DOHH2 (cell line): ENCODE measurements around the gene COA5.
A peak's percentile ranks its signal among the peaks of the same experiment; 100 is the strongest.

ENCODE experiments used
- H3F3A ChIP-seq: fragments of 200-600 bp; sonication (generic), shearing (Covaris generic); 2 replicates; pipeline ENCODE4 v1.6.0; 2016; ENCODE audit warnings: antibody characterized with exemption, mild to moderate bottlenecking; ENCODE audit not compliant: control insufficient read depth, insufficient read depth
- H3K27ac ChIP-seq: fragments of 200-600 bp; sonication (generic); 2 replicates; pipeline ENCODE4 v1.5.1; 2014; ENCODE audit warnings: low read depth, mild to moderate bottlenecking, low read length, moderate library complexity
- H3K27me3 ChIP-seq: fragments of 200-600 bp; sonication (generic); 2 replicates; pipeline ENCODE4 v1.6.1; 2014; ENCODE audit warnings: mild to moderate bottlenecking, low read length, mixed read lengths; ENCODE audit not compliant: control insufficient read depth
- H3K36me3 ChIP-seq: fragments of 200-600 bp; sonication (generic); 2 replicates; pipeline ENCODE4 v1.6.1; 2014; ENCODE audit warnings: mild to moderate bottlenecking, low read length, moderate library complexity, mixed read lengths; ENCODE audit not compliant: control insufficient read depth
- H3K4me1 ChIP-seq: fragments of 200-600 bp; sonication (generic); 2 replicates; pipeline ENCODE4 v1.6.1; 2014; ENCODE audit warnings: mild to moderate bottlenecking, low read length, mixed read lengths; ENCODE audit not compliant: control insufficient read depth
- H3K4me2 ChIP-seq: fragments of 200-600 bp; sonication (generic); 2 replicates; pipeline ENCODE4 v1.6.0; 2014; ENCODE audit warnings: mild to moderate bottlenecking, low read length, moderate library complexity
- H3K4me3 ChIP-seq: fragments of 200-600 bp; sonication (generic); 2 replicates; pipeline ENCODE4 v1.5.1; 2014; ENCODE audit warnings: mild to moderate bottlenecking, low read length, mixed read lengths
- H3K79me2 ChIP-seq: fragments of 200-600 bp; sonication (generic); 2 replicates; pipeline ENCODE4 v1.6.1; 2014; ENCODE audit warnings: mild to moderate bottlenecking, low read length, mixed read lengths; ENCODE audit not compliant: control insufficient read depth
- H3K9me2 ChIP-seq: fragments of 200-600 bp; sonication (generic); replicated peaks from 2 replicates; pipeline ENCODE4 v1.6.1; 2014; ENCODE audit warnings: mild to moderate bottlenecking, low read length, mixed read lengths; ENCODE audit not compliant: control insufficient read depth
- H3K9me3 ChIP-seq: fragments of 200-600 bp; sonication (generic); 2 replicates; pipeline ENCODE4 v1.6.1; 2014; ENCODE audit warnings: antibody characterized with exemption, low read length, mixed read lengths; ENCODE audit not compliant: control insufficient read depth, insufficient read depth
- H4K20me1 ChIP-seq: fragments of 200-600 bp; sonication (generic); 2 replicates; pipeline ENCODE4 v1.6.0; 2014; ENCODE audit warnings: low read depth, mild to moderate bottlenecking, antibody characterized with exemption, low read length, moderate library complexity; ENCODE audit not compliant: control insufficient read depth, insufficient read depth
- EZH2phosphoT487 ChIP-seq: fragments of 200-600 bp; sonication (generic); IDR thresholded peaks from 2 replicates; pipeline ENCODE4 v1.6.1; 2017; ENCODE audit warnings: borderline replicate concordance, mild to moderate bottlenecking, antibody characterized with exemption, low read length, moderate library complexity, mixed read lengths
- TF ChIP-seq, protein P1 (sequence below): fragments of 200-600 bp; sonication (generic); IDR thresholded peaks from one replicate; pipeline ENCODE4 v1.5.1; 2014; ENCODE audit warnings: antibody characterized with exemption, mild to moderate bottlenecking, low read depth, low read length; ENCODE audit not compliant: poor library complexity, severe bottlenecking

COA5 gene

DNA sequence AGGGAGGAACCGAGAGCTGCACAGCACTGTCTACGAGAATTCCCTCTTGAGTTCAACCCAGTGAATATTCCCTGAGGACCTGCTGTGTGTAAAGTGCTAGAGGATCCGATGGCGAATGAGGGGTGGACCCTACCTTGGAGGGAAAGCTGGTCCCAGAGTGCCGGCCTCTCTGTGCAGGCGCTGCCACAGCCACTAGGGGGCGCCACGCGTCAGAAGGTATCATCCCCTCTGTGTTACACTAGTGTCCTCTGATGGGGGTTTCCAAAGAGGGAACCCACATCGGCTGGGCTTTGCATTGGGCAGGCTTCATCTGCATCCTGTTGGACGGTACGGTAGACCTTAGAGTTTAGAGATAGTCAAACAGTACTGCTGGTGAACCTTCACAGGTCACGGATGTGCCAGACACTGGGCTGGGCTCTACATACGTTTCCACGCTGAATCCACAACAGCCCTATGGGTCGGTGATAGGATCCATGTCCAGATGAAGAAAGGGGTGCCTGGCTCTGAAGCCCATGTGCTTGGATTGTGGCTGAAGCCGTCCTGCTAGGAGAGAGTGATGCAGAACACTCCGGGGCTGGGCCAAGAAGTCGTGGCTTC, 39.0 kb downstream of the COA5 start:
- Histone ChIP-seq H3K4me1 (no peaks in the 10 kb centered on the region), H4K20me1 (no peaks in the 10 kb centered on the region), H3K9me3 (no peaks in the 10 kb centered on the region), H3K79me2 (no peaks in the 10 kb centered on the region), H3F3A (no peaks in the 10 kb centered on the region), H3K4me3 (no peak overlapping the region), H3K9me2 (no peaks in the 10 kb centered on the region), H3K27ac (no peak overlapping the region), H3K27me3 (no peaks in the 10 kb centered on the region), H3K36me3 (peaks cover 3% of the 10 kb centered on the region; the same call in 1 of the 2 replicates), H3K4me2 (no peak overlapping the region)
- no peak for TF ChIP-seq EZH2phosphoT487
- TF ChIP-seq, protein P1, sequence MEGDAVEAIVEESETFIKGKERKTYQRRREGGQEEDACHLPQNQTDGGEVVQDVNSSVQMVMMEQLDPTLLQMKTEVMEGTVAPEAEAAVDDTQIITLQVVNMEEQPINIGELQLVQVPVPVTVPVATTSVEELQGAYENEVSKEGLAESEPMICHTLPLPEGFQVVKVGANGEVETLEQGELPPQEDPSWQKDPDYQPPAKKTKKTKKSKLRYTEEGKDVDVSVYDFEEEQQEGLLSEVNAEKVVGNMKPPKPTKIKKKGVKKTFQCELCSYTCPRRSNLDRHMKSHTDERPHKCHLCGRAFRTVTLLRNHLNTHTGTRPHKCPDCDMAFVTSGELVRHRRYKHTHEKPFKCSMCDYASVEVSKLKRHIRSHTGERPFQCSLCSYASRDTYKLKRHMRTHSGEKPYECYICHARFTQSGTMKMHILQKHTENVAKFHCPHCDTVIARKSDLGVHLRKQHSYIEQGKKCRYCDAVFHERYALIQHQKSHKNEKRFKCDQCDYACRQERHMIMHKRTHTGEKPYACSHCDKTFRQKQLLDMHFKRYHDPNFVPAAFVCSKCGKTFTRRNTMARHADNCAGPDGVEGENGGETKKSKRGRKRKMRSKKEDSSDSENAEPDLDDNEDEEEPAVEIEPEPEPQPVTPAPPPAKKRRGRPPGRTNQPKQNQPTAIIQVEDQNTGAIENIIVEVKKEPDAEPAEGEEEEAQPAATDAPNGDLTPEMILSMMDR: peak; percentile 99

DNA sequence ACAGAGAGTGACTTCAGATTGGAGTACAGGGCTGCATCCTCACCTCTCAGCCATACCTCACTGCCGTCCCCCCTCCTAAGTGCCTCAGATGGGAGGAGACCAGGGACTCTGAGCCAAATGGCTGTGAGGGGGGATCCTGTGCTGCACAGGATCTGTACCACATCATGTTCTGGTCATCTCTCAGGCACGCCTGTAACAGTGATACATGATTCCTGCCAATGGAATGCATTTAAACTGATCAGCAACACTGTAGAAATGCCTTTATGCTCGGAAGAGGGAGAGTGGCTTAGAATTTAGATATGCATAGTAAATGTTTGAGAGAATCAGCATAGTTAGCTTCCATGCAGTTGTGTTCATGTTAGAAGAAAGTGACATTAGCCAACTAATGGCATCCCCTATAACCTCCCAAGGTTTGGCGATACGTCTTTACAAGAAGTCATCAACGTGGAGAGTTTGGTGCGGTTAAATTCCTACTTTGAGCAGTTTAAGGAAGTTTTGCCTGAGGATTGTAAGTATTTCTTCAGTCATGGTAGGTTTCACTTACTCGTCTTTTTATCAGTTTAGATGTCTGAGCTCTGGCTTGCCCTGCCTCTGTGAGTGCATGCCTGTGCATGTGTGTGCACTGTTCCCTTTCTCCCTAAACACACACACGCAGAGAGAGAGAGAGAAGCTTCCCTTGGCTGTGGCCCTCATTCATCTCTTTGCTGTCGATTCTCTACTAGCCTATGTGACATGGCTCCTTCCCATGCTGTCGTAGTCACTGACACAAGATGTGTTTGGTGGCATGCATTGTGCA, 40.0 kb downstream of the COA5 start:
- no peak overlapping the region for H3K27ac ChIP-seq
- no peaks in the 10 kb centered on the region for H3K4me1 ChIP-seq
- H3K9me2 ChIP-seq: no peaks in the 10 kb centered on the region
- H3K27me3 ChIP-seq: no peaks in the 10 kb centered on the region
- H3K79me2 ChIP-seq: no peaks in the 10 kb centered on the region
- no peaks in the 10 kb centered on the region for H3F3A ChIP-seq
- H3K9me3 ChIP-seq: no peaks in the 10 kb centered on the region
- H4K20me1 ChIP-seq: no peaks in the 10 kb centered on the region
- H3K4me2 ChIP-seq: no peak overlapping the region
- H3K4me3 ChIP-seq: no peak overlapping the region
- TF ChIP-seq, protein P1: no peak
- no peak for TF ChIP-seq EZH2phosphoT487
- peaks cover 3% of the 10 kb centered on the region; the same call in 1 of the 2 replicates for H3K36me3 ChIP-seq

DNA sequence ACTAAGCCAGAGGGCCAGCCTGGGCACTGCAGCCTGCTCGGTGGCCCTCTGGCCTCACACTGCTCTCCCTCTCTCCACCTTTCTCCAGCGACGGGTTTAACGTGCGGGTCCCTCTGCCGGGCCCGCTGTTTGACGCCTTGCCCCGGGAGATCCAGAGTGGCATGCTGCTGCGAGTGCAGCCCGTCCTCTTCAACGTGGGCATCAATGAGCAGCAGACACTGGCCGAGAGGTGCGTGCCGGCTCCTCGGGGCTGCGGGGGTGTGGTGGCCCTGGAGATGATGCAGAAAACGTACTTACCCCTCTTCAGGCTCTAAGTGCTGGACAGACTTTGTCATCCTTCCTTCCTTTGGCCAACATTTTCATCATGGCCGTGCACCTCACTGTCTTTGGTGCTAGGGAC, 42.4 kb downstream of the COA5 start:
- Histone ChIP-seq H3K9me3 (no peaks in the 10 kb centered on the region), H3K4me1 (no peaks in the 10 kb centered on the region), H3K79me2 (no peaks in the 10 kb centered on the region), H4K20me1 (no peaks in the 10 kb centered on the region), H3K27me3 (no peaks in the 10 kb centered on the region), H3K4me2 (no peak overlapping the region), H3K27ac (no peak overlapping the region), H3K36me3 (peaks cover 3% of the 10 kb centered on the region; the same call in 1 of the 2 replicates), H3K9me2 (no peaks in the 10 kb centered on the region), H3K4me3 (no peak overlapping the region), H3F3A (no peaks in the 10 kb centered on the region)
- TF ChIP-seq, protein P1: no peak
- TF ChIP-seq EZH2phosphoT487: no peak
